ENCODE data around the gene KMO.
A peak's percentile ranks its signal among the peaks of the same experiment; 100 is the strongest.

KMO gene

DNA sequence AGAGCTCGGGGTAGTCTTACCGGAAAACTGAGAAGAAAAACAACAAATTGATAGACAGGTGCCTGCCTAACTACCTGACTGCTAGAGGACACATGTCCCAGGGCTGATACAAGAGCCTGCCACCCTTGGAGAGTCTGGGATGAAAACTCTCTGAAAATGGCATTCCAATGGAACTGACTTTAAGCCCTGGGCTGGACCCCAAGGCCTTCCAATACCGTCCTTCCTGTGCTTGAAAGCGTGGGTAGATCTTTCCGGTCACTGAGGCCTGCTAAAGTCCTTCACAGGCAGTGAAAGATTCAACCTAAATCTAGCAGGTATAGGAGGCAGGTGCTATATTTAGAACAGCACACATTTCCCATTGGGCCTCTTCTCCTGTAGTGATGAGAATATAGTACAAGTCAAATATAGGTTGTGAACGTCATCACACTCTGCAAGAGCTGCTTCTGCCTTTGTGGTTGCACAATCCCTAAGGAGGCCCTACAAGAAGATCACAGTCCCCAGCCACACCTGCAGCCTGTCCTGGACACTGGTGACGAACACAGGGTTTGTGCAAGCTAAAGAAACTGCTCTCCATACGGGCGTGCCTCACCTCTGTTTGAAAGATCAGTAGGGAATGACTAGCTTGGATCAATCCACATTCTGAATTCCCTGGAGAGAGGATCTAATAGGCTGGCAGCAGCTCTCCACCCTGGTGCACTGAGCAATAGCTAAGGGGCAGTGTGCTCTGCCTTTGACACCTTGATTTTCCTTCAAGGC is 108.9 kb downstream of the KMO start:
- peaks cover 8% of the 10 kb centered on the region for H3F3A ChIP-seq (ENCODE audit: control insufficient read depth, insufficient read depth)
- TF ChIP-seq, protein P1, sequence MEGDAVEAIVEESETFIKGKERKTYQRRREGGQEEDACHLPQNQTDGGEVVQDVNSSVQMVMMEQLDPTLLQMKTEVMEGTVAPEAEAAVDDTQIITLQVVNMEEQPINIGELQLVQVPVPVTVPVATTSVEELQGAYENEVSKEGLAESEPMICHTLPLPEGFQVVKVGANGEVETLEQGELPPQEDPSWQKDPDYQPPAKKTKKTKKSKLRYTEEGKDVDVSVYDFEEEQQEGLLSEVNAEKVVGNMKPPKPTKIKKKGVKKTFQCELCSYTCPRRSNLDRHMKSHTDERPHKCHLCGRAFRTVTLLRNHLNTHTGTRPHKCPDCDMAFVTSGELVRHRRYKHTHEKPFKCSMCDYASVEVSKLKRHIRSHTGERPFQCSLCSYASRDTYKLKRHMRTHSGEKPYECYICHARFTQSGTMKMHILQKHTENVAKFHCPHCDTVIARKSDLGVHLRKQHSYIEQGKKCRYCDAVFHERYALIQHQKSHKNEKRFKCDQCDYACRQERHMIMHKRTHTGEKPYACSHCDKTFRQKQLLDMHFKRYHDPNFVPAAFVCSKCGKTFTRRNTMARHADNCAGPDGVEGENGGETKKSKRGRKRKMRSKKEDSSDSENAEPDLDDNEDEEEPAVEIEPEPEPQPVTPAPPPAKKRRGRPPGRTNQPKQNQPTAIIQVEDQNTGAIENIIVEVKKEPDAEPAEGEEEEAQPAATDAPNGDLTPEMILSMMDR (IDR thresholded peaks at IDR 0.05; ENCODE audit: low read depth, low read length, poor library complexity, severe bottlenecking): no peak
- no peak for TF ChIP-seq EZH2phosphoT487 (IDR thresholded peaks at IDR 0.05; ENCODE audit: borderline replicate concordance, low read length)
- peak overlapping the region; percentile 59 for H3K4me2 ChIP-seq (ENCODE audit: low read length)
- peaks cover 16% of the 10 kb centered on the region for H3K79me2 ChIP-seq (ENCODE audit: control insufficient read depth, low read length)
- peak overlapping the region; percentile 63 for H3K4me3 ChIP-seq (ENCODE audit: low read length)
- no peaks in the 10 kb centered on the region for H3K27me3 ChIP-seq (ENCODE audit: control insufficient read depth, low read length)
- H3K9me3 ChIP-seq (ENCODE audit: control insufficient read depth, insufficient read depth, low read length): no peaks in the 10 kb centered on the region
- no peaks in the 10 kb centered on the region for H3K9me2 ChIP-seq (replicated peaks; ENCODE audit: control insufficient read depth, low read length)
- H3K4me1 ChIP-seq (ENCODE audit: control insufficient read depth, low read length): peaks cover 46% of the 10 kb centered on the region
- peaks cover 4% of the 10 kb centered on the region; the same call in 1 of the 2 replicates for H3K36me3 ChIP-seq (ENCODE audit: control insufficient read depth, low read length)
- H3K27ac ChIP-seq (ENCODE audit: low read depth, low read length): no peak overlapping the region
- H4K20me1 ChIP-seq (ENCODE audit: control insufficient read depth, insufficient read depth, low read depth, low read length): no peaks in the 10 kb centered on the region

DNA sequence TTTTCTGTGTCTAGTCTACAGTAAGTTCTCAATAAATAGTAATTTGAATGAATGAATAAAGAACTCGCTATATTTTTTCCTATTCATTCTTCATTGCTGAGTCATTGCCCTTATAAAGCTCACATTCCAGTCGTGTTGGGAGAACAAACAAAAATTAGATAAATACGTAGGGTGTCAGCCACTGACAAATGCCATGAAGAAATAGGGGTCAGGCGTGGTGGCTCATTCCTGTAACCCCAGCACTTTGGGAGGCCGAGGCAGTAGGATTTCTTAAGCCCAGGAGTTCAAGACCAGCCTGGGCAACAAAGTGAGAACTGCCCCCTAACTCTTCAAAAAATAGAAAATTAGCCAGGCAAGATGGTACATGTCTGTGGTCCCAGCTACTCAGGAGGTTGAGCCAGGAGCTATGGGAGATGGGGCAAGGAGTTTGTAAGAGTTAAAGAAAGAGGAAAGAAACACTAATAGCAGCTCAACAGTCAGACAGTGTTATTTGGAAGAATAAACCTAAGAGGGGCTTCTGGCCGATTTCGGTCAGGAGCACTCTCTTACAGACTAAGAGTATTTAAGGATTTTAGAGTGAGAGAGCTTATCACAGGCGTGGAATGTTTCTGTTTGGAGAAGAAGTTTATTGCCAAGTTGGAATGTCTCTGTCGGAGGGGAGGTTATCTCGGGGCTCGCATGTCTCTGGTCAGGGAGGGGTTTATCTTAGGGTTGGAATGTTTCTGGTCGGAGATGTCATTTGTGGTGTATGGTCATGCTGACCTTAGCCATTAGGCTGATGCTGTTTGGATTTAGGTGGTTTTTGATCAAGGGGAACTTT is 109.8 kb downstream of the KMO start:
- Histone ChIP-seq H3K4me2 (ENCODE audit: low read length) (no peak overlapping the region), H3K9me2 (replicated peaks; ENCODE audit: control insufficient read depth, low read length) (no peaks in the 10 kb centered on the region), H3K27ac (ENCODE audit: low read depth, low read length) (no peak overlapping the region), H4K20me1 (ENCODE audit: control insufficient read depth, insufficient read depth, low read depth, low read length) (no peaks in the 10 kb centered on the region), H3K9me3 (ENCODE audit: control insufficient read depth, insufficient read depth, low read length) (no peaks in the 10 kb centered on the region), H3K4me3 (ENCODE audit: low read length) (no peak overlapping the region), H3F3A (ENCODE audit: control insufficient read depth, insufficient read depth) (peaks cover 8% of the 10 kb centered on the region), H3K27me3 (ENCODE audit: control insufficient read depth, low read length) (no peaks in the 10 kb centered on the region), H3K36me3 (ENCODE audit: control insufficient read depth, low read length) (peaks cover 4% of the 10 kb centered on the region; the same call in 1 of the 2 replicates), H3K79me2 (ENCODE audit: control insufficient read depth, low read length) (peaks cover 16% of the 10 kb centered on the region), H3K4me1 (ENCODE audit: control insufficient read depth, low read length) (peaks cover 36% of the 10 kb centered on the region)
- no peak for TF ChIP-seq EZH2phosphoT487 (IDR thresholded peaks at IDR 0.05; ENCODE audit: borderline replicate concordance, low read length)
- TF ChIP-seq, protein P1 (IDR thresholded peaks at IDR 0.05; ENCODE audit: low read depth, low read length, poor library complexity, severe bottlenecking): no peak

DNA sequence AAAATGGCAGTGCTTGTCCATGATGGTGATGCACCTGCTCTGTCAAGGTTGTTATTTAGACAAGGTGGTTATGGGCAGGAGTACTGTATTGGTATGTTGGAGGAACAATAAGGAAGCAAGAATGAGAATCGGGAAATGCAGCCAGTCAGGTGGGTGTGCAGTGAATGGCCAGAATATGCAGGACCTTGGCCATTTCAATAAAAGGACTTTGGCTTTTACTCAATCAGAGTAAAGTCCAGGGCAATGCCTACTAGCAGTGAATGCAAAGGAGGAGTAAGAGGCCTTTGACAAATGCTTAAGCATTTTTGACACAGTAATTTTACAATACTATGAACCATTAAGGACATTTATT is 110.4 kb downstream of the KMO start:
- no peak overlapping the region for H3K4me2 ChIP-seq (ENCODE audit: low read length)
- H3K9me3 ChIP-seq (ENCODE audit: control insufficient read depth, insufficient read depth, low read length): no peaks in the 10 kb centered on the region
- H4K20me1 ChIP-seq (ENCODE audit: control insufficient read depth, insufficient read depth, low read depth, low read length): no peaks in the 10 kb centered on the region
- no peak overlapping the region for H3K27ac ChIP-seq (ENCODE audit: low read depth, low read length)
- H3K27me3 ChIP-seq (ENCODE audit: control insufficient read depth, low read length): no peaks in the 10 kb centered on the region
- no peaks in the 10 kb centered on the region for H3K36me3 ChIP-seq (ENCODE audit: control insufficient read depth, low read length)
- peaks cover 11% of the 10 kb centered on the region for H3K79me2 ChIP-seq (ENCODE audit: control insufficient read depth, low read length)
- peaks cover 30% of the 10 kb centered on the region for H3K4me1 ChIP-seq (ENCODE audit: control insufficient read depth, low read length)
- H3F3A ChIP-seq (ENCODE audit: control insufficient read depth, insufficient read depth): peaks cover 8% of the 10 kb centered on the region
- H3K4me3 ChIP-seq (ENCODE audit: low read length): no peak overlapping the region
- TF ChIP-seq, protein P1 (IDR thresholded peaks at IDR 0.05; ENCODE audit: low read depth, low read length, poor library complexity, severe bottlenecking): no peak
- no peak for TF ChIP-seq EZH2phosphoT487 (IDR thresholded peaks at IDR 0.05; ENCODE audit: borderline replicate concordance, low read length)
- H3K9me2 ChIP-seq (replicated peaks; ENCODE audit: control insufficient read depth, low read length): no peaks in the 10 kb centered on the region
